ENCODE results near the gene SLC17A9.

DNA sequence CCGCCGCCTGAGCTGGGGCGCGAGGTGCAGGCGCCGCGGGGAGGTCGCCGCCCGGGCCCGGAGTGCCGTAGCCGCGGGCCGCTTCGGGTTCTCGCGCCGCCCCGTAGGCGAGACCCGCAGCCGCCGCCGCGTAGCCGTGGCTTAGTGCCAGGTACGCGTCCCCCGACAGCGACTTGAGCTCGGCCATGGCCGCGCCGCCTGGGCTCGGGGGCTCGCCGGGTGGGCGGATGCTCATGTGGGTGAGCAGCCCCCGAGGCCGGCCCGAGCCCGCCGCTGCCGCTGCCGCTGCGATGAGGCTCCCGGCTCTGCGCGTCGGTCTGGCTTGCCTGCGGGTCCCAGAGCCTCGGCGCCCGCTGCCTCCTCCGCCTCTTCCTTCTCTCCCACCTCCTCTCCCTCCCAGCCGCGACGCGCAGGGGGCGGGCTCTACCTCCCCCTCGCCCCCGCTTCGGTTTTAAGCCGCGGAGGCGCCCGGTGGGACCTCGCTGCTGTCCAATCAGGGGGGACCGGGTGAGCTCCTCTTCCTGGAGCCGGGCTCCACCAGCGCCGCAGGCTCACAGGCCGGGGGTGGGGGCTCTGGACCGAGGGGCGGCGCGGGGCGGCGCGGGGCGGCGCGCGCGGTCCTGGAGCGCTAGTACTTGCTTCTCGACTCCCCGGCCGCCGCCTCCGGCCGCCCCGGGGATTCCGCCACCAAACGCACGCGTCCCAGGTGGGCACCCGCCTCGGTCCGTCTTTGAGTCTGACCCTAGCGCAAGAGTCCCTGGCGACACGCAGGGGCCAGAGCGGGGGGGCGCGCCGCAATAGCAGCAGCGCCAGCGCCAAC is 54.2 kb downstream of the SLC17A9 start, which contains the start of gene BHLHE23:
- no peak for TF ChIP-seq CTCF (IDR thresholded peaks at IDR 0.05 in 2 of 3, conservative IDR thresholded peaks at IDR 0.05 in 1 of 3; ENCODE audit: borderline replicate concordance in 1 of 3, insufficient read depth in 1 of 3, low read depth in 2 of 3, low read length in 2 of 3)
- no peak for TF ChIP-seq RAD21 (IDR thresholded peaks at IDR 0.05; ENCODE audit: low read depth)
- TF ChIP-seq ATF3 (IDR thresholded peaks at IDR 0.05), result no peak
- no peak for TF ChIP-seq SP1 (IDR thresholded peaks at IDR 0.05; ENCODE audit: low read depth)
- no peak for TF ChIP-seq ELF1 (IDR thresholded peaks at IDR 0.05; ENCODE audit: borderline replicate concordance, low read depth)
- no peak for TF ChIP-seq EZH2 (IDR thresholded peaks at IDR 0.05)
- TF ChIP-seq POLR2A (IDR thresholded peaks at IDR 0.05; ENCODE audit: borderline replicate concordance, extremely low read depth, insufficient read depth, insufficient read length), result no peak
- no peak for TF ChIP-seq POLR2AphosphoS5 (IDR thresholded peaks at IDR 0.05; ENCODE audit: low read depth, low read length)
